Breast epithelium (tissue), 4 donors: ENCODE data around the gene PRIMA1. TPM values are rescaled to one million over a fixed set of nuclear protein-coding genes. Genes with fewer than 3 reads are reported as not detected.
A peak's percentile ranks its signal among the peaks of the same experiment; 100 is the strongest.

ENCODE experiments used
- DNase-seq, 2 donors: peaks; one replicate each; pipeline ENCODE4 v3.0.0-alpha.2; 2019; ENCODE audit warnings: low spot score in 2 of 2
- H3K27ac ChIP-seq, 2 donors: fragments of 200-600 bp; sonication (generic) in 1 of 2; one replicate each; pipeline ENCODE4 v1.5.1; 2016 to 2019; ENCODE audit warnings: mild to moderate bottlenecking in 1 of 2
- H3K27me3 ChIP-seq, 2 donors: fragments of 200-600 bp; sonication (generic) in 1 of 2; one replicate each; pipeline versions ENCODE4 v1.5.1 to v1.6.0; 2017 to 2019; ENCODE audit warnings: control low read depth in 1 of 2, mild to moderate bottlenecking in 1 of 2
- H3K36me3 ChIP-seq: fragments of 200-600 bp; one replicate; pipeline ENCODE4 v1.5.1; 2019
- H3K4me1 ChIP-seq, 2 donors: fragments of 200-600 bp; sonication (generic); one replicate each; pipeline ENCODE4 v1.5.1; 2016 to 2019; ENCODE audit warnings: control low read depth in 1 of 2
- H3K4me3 ChIP-seq, 3 donors: fragments of 200-600 bp; sonication (generic); 1 replicate in 2 of 3; 2 replicates in 1 of 3; pipeline ENCODE4 v1.5.1; 2016 to 2019; ENCODE audit warnings: mild to moderate bottlenecking in 3 of 3, moderate library complexity in 2 of 3
- H3K9me3 ChIP-seq, 2 donors: fragments of 200-600 bp; sonication (generic) in 1 of 2; one replicate each; pipeline ENCODE4 v1.5.1; 2016 to 2019; ENCODE audit warnings: control low read depth in 1 of 2
- CTCF ChIP-seq, 3 donors: fragments of 450-650 bp; IDR thresholded peaks; one replicate each; pipeline ENCODE4 v1.5.1; 2016 to 2017; ENCODE audit warnings: antibody characterized with exemption in 3 of 3, mild to moderate bottlenecking in 3 of 3, moderate library complexity in 3 of 3
- POLR2A ChIP-seq: fragments of 450-650 bp; IDR thresholded peaks from one replicate; pipeline ENCODE4 v1.6.1; 2016; ENCODE audit warnings: antibody characterized with exemption, mild to moderate bottlenecking, moderate library complexity
- POLR2AphosphoS5 ChIP-seq, 3 donors: sonication (generic); formaldehyde crosslinking; IDR thresholded peaks; one replicate each; pipeline ENCODE4 v1.6.1; 2017; ENCODE audit warnings: antibody characterized with exemption in 3 of 3
- intact Hi-C: fragments of 100-400 bp; cut with DNase I; formaldehyde crosslinking; loops from one replicate; pipeline ENCODE4 v1.15.1; 2023; ENCODE audit warnings: low total_unique reads
- total RNA-seq, 3 donors: library from RNA; depleted of rRNA; stranded (reverse); fragments of >200 nt; gene quantifications; one replicate each; pipeline ENCODE4 v1.1.0, GENCODE V29; 2016

The PRIMA1 gene
- total RNA-seq, 3 donors from 2014 or later = 0.98 to 2.1 (median 1.3) TPM

DNA sequence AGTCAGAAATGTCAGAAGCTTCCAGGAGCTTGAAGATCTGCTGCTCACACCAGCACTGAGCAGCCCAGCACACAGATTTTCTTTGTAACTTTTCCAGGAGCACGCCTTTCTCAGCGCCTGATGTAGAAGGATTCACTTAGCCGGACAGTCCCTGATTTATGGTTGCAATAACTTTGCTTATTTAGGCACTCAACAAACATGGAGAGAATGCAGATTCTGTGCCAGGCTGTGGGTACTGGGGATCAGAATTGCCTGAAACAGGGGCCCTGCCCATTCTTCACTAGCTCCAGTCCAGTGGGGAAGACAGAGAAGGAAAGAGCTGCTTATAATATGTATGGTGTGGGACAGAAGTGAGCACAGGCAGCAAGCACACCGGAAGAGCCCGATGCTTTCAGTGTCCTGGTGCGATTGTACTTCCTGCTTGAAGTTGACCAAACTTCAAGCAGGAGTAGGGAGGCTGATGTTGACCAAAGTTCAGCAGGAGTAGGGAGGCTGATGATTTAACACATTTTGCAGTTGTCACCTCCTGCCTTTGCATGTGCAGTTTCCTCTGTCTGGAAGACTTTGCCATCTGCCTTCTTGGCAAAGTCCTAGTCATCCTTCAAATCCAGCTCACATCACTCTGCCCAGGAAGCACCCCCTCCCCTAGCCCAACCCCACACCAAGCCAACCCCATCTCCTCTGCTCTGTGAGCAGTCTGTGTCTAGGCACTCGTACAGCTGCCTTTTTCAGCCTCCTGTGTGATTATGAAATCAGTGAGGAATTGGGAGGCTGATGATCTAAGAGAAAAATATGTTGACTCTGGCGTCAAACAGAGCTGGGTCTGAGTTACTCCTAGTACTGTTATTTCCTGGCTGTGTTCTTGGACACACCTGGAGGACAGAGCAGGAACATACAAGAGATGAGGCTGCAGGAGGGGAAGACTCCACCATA lies 12.0 kb upstream of the PRIMA1 start:
- H3K27ac ChIP-seq = no peak overlapping the region
- TF ChIP-seq CTCF (IDR thresholded peaks at IDR 0.05) (no peak), POLR2A (no peak)
- intact Hi-C loops = no loop called here
- no peaks in the 10 kb centered on the region for H3K9me3 ChIP-seq
- no peaks in the 10 kb centered on the region for H3K36me3 ChIP-seq
- H3K4me1 ChIP-seq = no peaks in the 10 kb centered on the region
- no peak for DNase-seq
- no peak overlapping the region for H3K4me3 ChIP-seq
- H3K27me3 ChIP-seq = no peaks in the 10 kb centered on the region

GRCh38 chr14:93799617-93799988 lies 11.3 kb upstream of the PRIMA1 start:
- Histone ChIP-seq H3K36me3 (no peaks in the 10 kb centered on the region), H3K4me3 (no peak overlapping the region), H3K9me3 (no peaks in the 10 kb centered on the region), H3K27me3 (no peaks in the 10 kb centered on the region), H3K4me1 (no peaks in the 10 kb centered on the region), H3K27ac (no peak overlapping the region)
- TF ChIP-seq POLR2AphosphoS5 (IDR thresholded peaks at IDR 0.05) = no peak
- intact Hi-C loops = no loop called here
- DNase-seq = no peak

GRCh38 chr14:93797536-93797935 lies 9.3 kb upstream of the PRIMA1 start:
- intact Hi-C loops = no loop called here

GRCh38 chr14:93797071-93797470 lies 8.8 kb upstream of the PRIMA1 start:
- no peak overlapping the region for H3K4me3 ChIP-seq
- intact Hi-C loops = no loop called here
- TF ChIP-seq POLR2AphosphoS5 (IDR thresholded peaks at IDR 0.05) (no peak), CTCF (IDR thresholded peaks at IDR 0.05) (no peak), POLR2A (no peak)
- no peaks in the 10 kb centered on the region for H3K36me3 ChIP-seq
- DNase-seq = peak in 1 of 2 donors; percentile 58
- H3K27ac ChIP-seq = peak overlapping the region; percentile 18 to 66
- no peaks in the 10 kb centered on the region for H3K9me3 ChIP-seq
- H3K4me1 ChIP-seq = no peaks in the 10 kb centered on the region
- no peaks in the 10 kb centered on the region for H3K27me3 ChIP-seq

More at GRCh38 chr14:93797536-93797935, 9.3 kb upstream of the PRIMA1 start:
- H3K4me3 ChIP-seq = no peak overlapping the region
- TF ChIP-seq CTCF (IDR thresholded peaks at IDR 0.05) (no peak), POLR2AphosphoS5 (IDR thresholded peaks at IDR 0.05) (no peak), POLR2A (no peak)
- DNase-seq = peak in 1 of 2 donors; percentile 30
- H3K36me3 ChIP-seq = no peaks in the 10 kb centered on the region
- H3K4me1 ChIP-seq = no peaks in the 10 kb centered on the region
- H3K9me3 ChIP-seq = no peaks in the 10 kb centered on the region
- no peaks in the 10 kb centered on the region for H3K27me3 ChIP-seq
- H3K27ac ChIP-seq = peak overlapping the region; percentile 18 to 66

- intact Hi-C loops = loop anchor here (5.0 kb wide), 1 partner anchor 1073 kb away; no protein-coding TSS in a partner anchor
- H3K27me3 ChIP-seq = no peaks in the 10 kb centered on the region
- H3K4me3 ChIP-seq = no peak overlapping the region
- TF ChIP-seq CTCF (IDR thresholded peaks at IDR 0.05) (no peak), POLR2A (no peak), POLR2AphosphoS5 (IDR thresholded peaks at IDR 0.05) (no peak)
- H3K36me3 ChIP-seq = no peaks in the 10 kb centered on the region
- no peak overlapping the region for H3K27ac ChIP-seq
- no peak for DNase-seq
- H3K4me1 ChIP-seq = peaks cover 0 to 3% of the 10 kb centered on the region in 2 donors
- H3K9me3 ChIP-seq = no peaks in the 10 kb centered on the region
Measured at GRCh38 chr14:93794756-93795155, 6.5 kb upstream of the PRIMA1 start.
